GM23248 (cell line): ENCODE measurements around the gene S100A3. TPM values are rescaled to one million over a fixed set of nuclear protein-coding genes. Genes with fewer than 3 reads are reported as not detected.

Source experiments
- DNase-seq: peaks from one replicate; pipeline ENCODE4 v3.0.0-alpha.2; 2015
- H2AFZ ChIP-seq: fragments of 200-600 bp; sonication (generic); 2 replicates; pipeline ENCODE4 v1.6.1; 2016; ENCODE audit warnings: antibody characterized with exemption
- H3F3A ChIP-seq: fragments of 200-600 bp; sonication (generic); 2 replicates; pipeline ENCODE4 v1.6.1; 2016; ENCODE audit warnings: mild to moderate bottlenecking, antibody characterized with exemption, mixed run types; ENCODE audit not compliant: insufficient read depth
- H3K27ac ChIP-seq: fragments of 200-600 bp; sonication (generic); 2 replicates; pipeline ENCODE4 v1.5.1; 2016; ENCODE audit warnings: mild to moderate bottlenecking
- H3K27me3 ChIP-seq: fragments of 200-600 bp; sonication (generic); replicated peaks from 2 replicates; pipeline ENCODE4 v1.6.1; 2016; ENCODE audit warnings: mild to moderate bottlenecking; ENCODE audit not compliant: insufficient read depth
- H3K36me3 ChIP-seq: fragments of 200-600 bp; sonication (generic); 2 replicates; pipeline ENCODE4 v1.6.1; 2016; ENCODE audit warnings: low read depth, mild to moderate bottlenecking
- H3K4me1 ChIP-seq: fragments of 200-600 bp; sonication (generic); 2 replicates; pipeline ENCODE4 v1.6.1; 2016; ENCODE audit warnings: mild to moderate bottlenecking; ENCODE audit not compliant: insufficient read depth
- H3K4me2 ChIP-seq: fragments of 200-600 bp; sonication (generic); one replicate; pipeline ENCODE4 v1.6.1; 2016; ENCODE audit warnings: mild to moderate bottlenecking; ENCODE audit not compliant: unreplicated experiment
- H3K4me3 ChIP-seq: fragments of 200-600 bp; sonication (generic); 2 replicates; pipeline ENCODE4 v1.5.1; 2016; ENCODE audit warnings: mild to moderate bottlenecking
- H3K79me2 ChIP-seq: fragments of 200-600 bp; sonication (generic); 2 replicates; pipeline ENCODE4 v1.6.1; 2016; ENCODE audit warnings: mild to moderate bottlenecking; ENCODE audit not compliant: insufficient read depth
- H3K9ac ChIP-seq: fragments of 200-600 bp; sonication (generic); 2 replicates; pipeline ENCODE4 v1.6.1; 2016; ENCODE audit warnings: mild to moderate bottlenecking
- H3K9me2 ChIP-seq: fragments of 200-600 bp; sonication (generic); 2 replicates; pipeline ENCODE4 v1.6.1; 2016; ENCODE audit warnings: mixed run types, mild to moderate bottlenecking, moderate library complexity; ENCODE audit not compliant: insufficient read depth
- H3K9me3 ChIP-seq: fragments of 200-600 bp; sonication (generic); one replicate; pipeline ENCODE4 v1.6.1; 2017; ENCODE audit warnings: low read depth
- H4K20me1 ChIP-seq: fragments of 200-600 bp; sonication (generic); 2 replicates; pipeline ENCODE4 v1.6.0; 2016; ENCODE audit not compliant: insufficient read depth
- EZH2 ChIP-seq: fragments of 200-600 bp; sonication (generic); IDR thresholded peaks from 2 replicates; pipeline ENCODE4 v1.6.1; 2018; ENCODE audit warnings: antibody characterized with exemption, mild to moderate bottlenecking; ENCODE audit not compliant: insufficient read depth, poor library complexity, severe bottlenecking
- EZH2phosphoT487 ChIP-seq: fragments of 200-600 bp; sonication (generic); IDR thresholded peaks from 2 replicates; pipeline ENCODE4 v1.6.1; 2018; ENCODE audit warnings: antibody characterized with exemption, moderate library complexity, mild to moderate bottlenecking, low read depth; ENCODE audit not compliant: insufficient read depth
- WGBS, 2 experiments: methylation state at CpG; one replicate each; pipeline ENCODE4 v1.1.6; 2015 to 2017; ENCODE audit warnings: low lambda C conversion rate in 2 of 2, low coverage in 1 of 2; ENCODE audit errors: missing lambda C conversion rate in 2 of 2; 5-methylcytosine and 5-hydroxymethylcytosine counted together
- in situ Hi-C: fragments of 300-500 bp; cut with MboI; formaldehyde crosslinking; loops from 2 replicates; pipeline ENCODE4 v1.15.0; 2020
- polyA plus RNA-seq: library from polyadenylated mRNA; unstranded; fragments of >200 nt; fragmentation: Nextera tagmentation; extraction: Ambion mirVana; gene quantifications from 2 replicates; pipeline ENCODE4 v1.2.1, GENCODE V29; 2016
- total RNA-seq: library from RNA; depleted of rRNA; stranded (reverse); fragments of >200 nt; shearing (Covaris generic); gene quantifications from 2 replicates; pipeline ENCODE4 v1.2.3, GENCODE V29; 2014

Gene S100A3
- total and polyA plus RNA-seq, 2 experiments from 2014 or later, result 2.2 to 7.5 TPM

DNA sequence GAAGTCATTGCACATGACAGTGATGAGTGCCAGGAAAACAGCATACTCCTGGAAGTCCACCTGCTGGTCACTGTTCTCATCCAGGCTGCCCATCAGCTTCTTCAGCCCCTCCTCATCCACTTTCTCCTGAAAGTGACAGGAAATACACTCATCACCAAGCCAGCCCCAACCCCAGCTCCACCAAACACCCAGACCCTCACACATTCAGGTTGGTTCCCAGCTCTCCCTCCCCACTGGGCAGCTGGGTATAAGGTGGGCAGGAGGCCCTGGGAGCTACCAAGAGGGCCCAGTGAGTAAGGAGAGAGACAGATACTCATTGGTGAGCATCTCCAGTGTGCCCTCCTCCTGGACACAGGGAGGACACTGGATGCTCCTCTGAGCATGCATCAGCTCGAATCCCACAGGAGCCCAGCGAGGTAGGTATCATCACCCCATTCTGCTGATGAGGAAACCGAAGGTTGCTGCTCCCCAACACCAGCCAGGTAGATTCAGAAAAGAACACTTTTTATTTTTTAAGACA, 12.5 kb upstream of the S100A3 start:
- H3K79me2 ChIP-seq, result no peaks in the 10 kb centered on the region
- H2AFZ ChIP-seq, result no peak overlapping the region
- no peak for DNase-seq
- H3F3A ChIP-seq, result 0 out of 2 replicates have a peak, but pooled peaks cover 3% of the 10 kb centered on the region
- no peaks in the 10 kb centered on the region for H4K20me1 ChIP-seq
- peaks cover 14% of the 10 kb centered on the region for H3K4me1 ChIP-seq
- no peak for TF ChIP-seq EZH2
- no peak for TF ChIP-seq EZH2phosphoT487
- H3K9ac ChIP-seq, result no peak overlapping the region
- H3K4me3 ChIP-seq, result no peak overlapping the region
- no peaks in the 10 kb centered on the region for H3K36me3 ChIP-seq
- no peaks in the 10 kb centered on the region for H3K9me3 ChIP-seq
- H3K27ac ChIP-seq, result no peak overlapping the region
- WGBS, 2 experiments, result 95 to 96% methylated on average over 3 of the region's 3 CpGs
- H3K27me3 ChIP-seq, result no peaks in the 10 kb centered on the region
- no peaks in the 10 kb centered on the region for H3K9me2 ChIP-seq
- in situ Hi-C loops, result no loop called here
- no peak overlapping the region for H3K4me2 ChIP-seq

DNA sequence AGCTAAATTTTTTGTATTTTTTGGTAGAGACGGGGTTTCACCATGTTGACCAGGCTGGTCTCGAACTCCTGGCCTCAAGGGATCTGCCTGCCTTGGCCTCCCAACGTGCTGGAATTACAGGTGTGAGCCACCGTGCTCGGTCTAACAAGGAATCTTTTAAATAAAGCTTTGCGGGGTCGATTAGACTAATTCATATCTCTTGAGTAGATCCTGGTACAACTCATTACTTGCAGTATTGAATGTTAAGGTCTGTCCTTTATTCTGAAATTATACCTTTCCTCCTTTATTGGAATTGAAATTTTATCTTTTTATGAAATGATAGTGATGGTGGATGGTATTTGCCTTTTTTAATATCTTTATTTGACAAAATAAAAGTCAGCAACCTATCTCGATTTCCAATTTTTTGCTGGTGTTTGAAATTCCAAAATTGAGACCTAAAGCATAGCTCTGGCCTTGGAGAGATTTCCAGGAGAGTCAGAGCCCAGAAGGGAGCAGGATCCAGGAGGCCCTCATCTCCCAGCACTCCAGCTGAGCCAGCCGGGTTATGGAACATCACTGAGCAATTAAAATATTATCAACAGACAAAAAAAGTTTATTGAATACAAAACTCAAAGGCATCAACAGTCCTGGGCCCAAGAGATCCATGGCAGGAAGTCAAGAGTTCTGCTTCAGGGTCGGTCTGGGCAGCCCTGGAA, 11.9 kb upstream of the S100A3 start:
- in situ Hi-C loops, result no loop called here
- TF ChIP-seq EZH2phosphoT487 (no peak), EZH2 (no peak)
- 0 out of 2 replicates have a peak, but pooled peaks cover 1% of the 10 kb centered on the region for H3F3A ChIP-seq
- no peak overlapping the region for H3K4me2 ChIP-seq
- no peak for DNase-seq
- H2AFZ ChIP-seq, result no peak overlapping the region
- H3K9me3 ChIP-seq, result no peaks in the 10 kb centered on the region
- no peak overlapping the region for H3K27ac ChIP-seq
- H3K9me2 ChIP-seq, result no peaks in the 10 kb centered on the region
- no peak overlapping the region for H3K4me3 ChIP-seq
- no peaks in the 10 kb centered on the region for H4K20me1 ChIP-seq
- no peaks in the 10 kb centered on the region for H3K79me2 ChIP-seq
- WGBS, 2 experiments, result 75 to 76% methylated on average over 10 of the region's 10 CpGs
- H3K4me1 ChIP-seq, result peaks cover 12% of the 10 kb centered on the region
- H3K9ac ChIP-seq, result no peak overlapping the region
- no peaks in the 10 kb centered on the region for H3K36me3 ChIP-seq
- H3K27me3 ChIP-seq, result no peaks in the 10 kb centered on the region

DNA sequence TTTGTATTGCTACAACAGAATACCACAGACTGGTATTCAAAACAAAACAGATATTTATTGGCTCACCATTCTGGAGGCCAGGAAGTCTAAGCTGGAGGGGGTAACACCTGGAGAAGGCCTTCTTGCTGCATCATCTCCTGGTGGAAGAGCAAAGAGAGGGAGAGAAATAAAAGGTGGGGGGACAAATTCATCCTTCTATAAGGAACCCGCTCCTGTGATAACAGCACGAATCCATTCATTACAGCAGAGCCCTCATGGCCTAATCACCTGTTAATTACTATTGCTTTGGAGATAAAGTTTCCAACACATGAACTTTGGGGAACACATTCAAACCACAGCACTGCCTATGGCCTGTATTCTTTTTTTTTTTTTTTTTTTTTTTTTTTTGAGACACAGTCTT, 11.2 kb upstream of the S100A3 start:
- H3K9ac ChIP-seq, result no peak overlapping the region
- H3K79me2 ChIP-seq, result no peaks in the 10 kb centered on the region
- in situ Hi-C loops, result no loop called here
- H3K27ac ChIP-seq, result no peak overlapping the region
- no peaks in the 10 kb centered on the region for H3K9me2 ChIP-seq
- no peaks in the 10 kb centered on the region for H3K27me3 ChIP-seq
- no peak for DNase-seq
- no peaks in the 10 kb centered on the region for H3K36me3 ChIP-seq
- TF ChIP-seq EZH2phosphoT487 (no peak), EZH2 (no peak)
- WGBS, 2 experiments, result 98 to 100% methylated on average over 2 of the region's 2 CpGs
- H3K4me3 ChIP-seq, result no peak overlapping the region
- no peaks in the 10 kb centered on the region for H3F3A ChIP-seq
- H3K9me3 ChIP-seq, result no peaks in the 10 kb centered on the region
- H2AFZ ChIP-seq, result no peak overlapping the region
- H3K4me1 ChIP-seq, result peaks cover 5% of the 10 kb centered on the region
- H3K4me2 ChIP-seq, result no peak overlapping the region
- no peaks in the 10 kb centered on the region for H4K20me1 ChIP-seq

DNA sequence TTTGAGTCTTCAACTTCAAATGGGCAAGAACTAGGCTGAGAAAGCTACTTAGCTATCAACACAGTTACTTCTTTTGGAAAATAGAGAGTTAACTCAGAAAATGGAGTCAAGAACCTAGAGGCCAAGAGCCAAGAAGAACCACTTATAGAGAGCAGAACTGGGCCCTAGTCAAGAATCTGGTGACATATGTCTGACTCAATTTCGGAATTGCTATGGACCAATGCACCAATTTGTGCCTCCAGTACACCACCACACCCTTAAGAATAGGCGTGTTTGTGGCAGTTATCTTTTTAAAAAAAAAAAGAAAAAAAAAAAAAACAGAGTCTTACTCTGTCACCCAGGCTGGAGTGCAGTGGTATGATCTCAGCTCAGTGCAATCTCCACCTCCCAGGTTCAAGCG, 8.8 kb upstream of the S100A3 start:
- no peaks in the 10 kb centered on the region for H4K20me1 ChIP-seq
- H3K9me3 ChIP-seq, result no peaks in the 10 kb centered on the region
- H3K36me3 ChIP-seq, result no peaks in the 10 kb centered on the region
- H3K9me2 ChIP-seq, result no peaks in the 10 kb centered on the region
- peaks cover 17% of the 10 kb centered on the region for H3K4me1 ChIP-seq
- H3K4me3 ChIP-seq, result no peak overlapping the region
- H3K27me3 ChIP-seq, result no peaks in the 10 kb centered on the region
- no peak overlapping the region for H3K9ac ChIP-seq
- H3K4me2 ChIP-seq, result no peak overlapping the region
- no peak overlapping the region for H2AFZ ChIP-seq
- peaks cover 19% of the 10 kb centered on the region for H3F3A ChIP-seq
- WGBS, 2 experiments, result 96 to 98% methylated on average over 3 of the region's 3 CpGs
- TF ChIP-seq EZH2, result no peak
- TF ChIP-seq EZH2phosphoT487, result no peak
- H3K79me2 ChIP-seq, result no peaks in the 10 kb centered on the region
- no peak for DNase-seq
- no peak overlapping the region for H3K27ac ChIP-seq
- in situ Hi-C loops, result no loop called here
